ENCODE data around the gene SYT2. TPM values are rescaled to one million over a fixed set of nuclear protein-coding genes. Genes with fewer than 3 reads are reported as not detected.

The SYT2 gene
- total and polyA plus RNA-seq, 10 of the 15 experiments (the other 5 are each of a cell fraction or from before 2014, with no cell fraction given): not detected

GRCh38 chr1:202687370-202687769 is 22.9 kb downstream of the SYT2 start:
- Histone ChIP-seq H3K79me2 (ENCODE audit: control insufficient read depth, insufficient read depth, low read length) (no peaks in the 10 kb centered on the region), H3K36me3 (ENCODE audit: control insufficient read depth in 2 of 2, insufficient read depth in 2 of 2, low read length in 1 of 2) (no peaks in the 10 kb centered on the region), H3K9ac (ENCODE audit: control insufficient read depth, insufficient read depth, low read length) (no peak overlapping the region), H3K9me3 (replicated peaks; ENCODE audit: control insufficient read depth, insufficient read depth, low read length) (no peaks in the 10 kb centered on the region), H3K27me3 (replicated peaks in 1 of 2; ENCODE audit: control insufficient read depth in 2 of 2, insufficient read depth in 2 of 2, low read length in 1 of 2) (peaks cover 2 to 4% of the 10 kb centered on the region in 2 experiments; a peak in 3 of 4 replicates), H3K27ac (ENCODE audit: control insufficient read depth, insufficient read depth) (no peak overlapping the region), H4K20me1 (ENCODE audit: control insufficient read depth, insufficient read depth) (no peaks in the 10 kb centered on the region), H3K4me3 (no peak overlapping the region), H3K4me2 (ENCODE audit: control insufficient read depth, insufficient read depth) (no peak overlapping the region), H3K4me1 (ENCODE audit: control insufficient read depth, insufficient read depth, low read length) (no peaks in the 10 kb centered on the region), H2AFZ (ENCODE audit: control insufficient read depth, low read depth, low read length) (no peak overlapping the region)
- RAD21 ChIA-PET (ENCODE audit: unreplicated experiment): interaction anchor here (1.1 kb wide), 1 partner anchor 32 kb away, joined by 4 read pairs; no protein-coding TSS in a partner anchor
- in situ Hi-C loops (cut with MboI): no loop called here
- CTCF ChIA-PET: interaction anchor here (1.1 kb wide), 1 partner anchor 8 kb away, joined by 3 read pairs; no protein-coding TSS in a partner anchor
- FAIRE-seq (no peak), ATAC-seq (no peak), DNase-seq (ENCODE audit: low read depth, low spot score) (no peak)
- POLR2A ChIA-PET: no interaction called here
- SMC1A ChIA-PET (ENCODE audit: uncharacterized antibody, unreplicated experiment): no interaction called here
- intact Hi-C loops (cut with micrococcal nuclease; ENCODE audit: unreplicated experiment): no loop called here
- no peak for TF ChIP-seq JUND (IDR thresholded peaks at IDR 0.05; ENCODE audit: low read depth, low read length)
- no peak for TF ChIP-seq CTCF (IDR thresholded peaks at IDR 0.05 in 2 of 3, conservative IDR thresholded peaks at IDR 0.05 in 1 of 3; ENCODE audit: control insufficient read depth in 2 of 3, extremely low read depth in 1 of 3, insufficient read depth in 1 of 3, low read depth in 3 of 3, low read length in 3 of 3)
- TF ChIP-seq BCLAF1 (IDR thresholded peaks at IDR 0.05): no peak
- no peak for TF ChIP-seq PAX5 (IDR thresholded peaks at IDR 0.05; ENCODE audit: borderline replicate concordance, low read depth, low read length)
- TF ChIP-seq SUZ12 (IDR thresholded peaks at IDR 0.05; ENCODE audit: unreplicated experiment): no peak
- no peak for TF ChIP-seq USF2 (IDR thresholded peaks at IDR 0.05; ENCODE audit: borderline replicate concordance, low read depth, low read length)
- no peak for TF ChIP-seq TCF7 (IDR thresholded peaks at IDR 0.05; ENCODE audit: borderline replicate concordance)
- TF ChIP-seq STAT3 (IDR thresholded peaks at IDR 0.05; ENCODE audit: low read depth, low read length): no peak
- TF ChIP-seq NR2C2 (IDR thresholded peaks at IDR 0.05; ENCODE audit: borderline replicate concordance, control insufficient read depth, insufficient read length, low read depth): no peak
- TF ChIP-seq NKRF (conservative IDR thresholded peaks at IDR 0.05): no peak
- WGBS (ENCODE audit: insufficient coverage, insufficient replicate concordance, low lambda C conversion rate, missing lambda C conversion rate): 23% methylated on average over 11 of the region's 11 CpGs
- no TSS peak for BruUV-seq (replicated peaks)
